HG02938 (cell line): Measurements from ENCODE around the gene B3GNT5.

Source experiments
- ATAC-seq: cut with Tn5 transposase; IDR thresholded peaks from one replicate; pipeline ENCODE4 v1.9.1; 2021; ENCODE audit warnings: mild to moderate bottlenecking, moderate library complexity; ENCODE audit not compliant: unreplicated experiment

B3GNT5 gene

GRCh38 chr3:183264268-183264667 is 11.2 kb downstream of the B3GNT5 start:
- ATAC-seq, result no peak

DNA sequence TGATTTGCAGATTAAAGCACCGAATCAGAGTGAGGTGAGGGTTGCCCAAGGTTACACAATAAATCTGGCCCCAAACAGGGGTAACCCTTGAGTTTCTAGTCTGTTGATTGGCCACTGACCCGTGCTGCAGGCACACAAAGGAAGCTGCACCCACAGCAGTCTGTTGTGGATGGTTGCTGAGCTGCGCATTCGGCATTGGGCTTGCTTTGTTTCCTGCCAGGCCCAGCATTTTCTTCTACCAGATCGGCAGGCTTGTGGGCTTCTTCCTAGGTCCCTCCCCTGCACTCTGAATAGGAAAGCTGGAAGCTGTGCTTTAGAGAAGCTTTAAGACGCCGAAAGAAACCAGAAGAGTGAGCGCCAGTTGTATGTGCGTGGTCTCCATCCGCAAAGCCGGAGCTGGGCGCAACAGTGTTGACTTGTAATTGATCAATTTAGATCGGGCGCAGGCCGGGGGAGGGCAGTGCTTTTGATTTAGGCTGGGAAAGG is 12.1 kb downstream of the B3GNT5 start:
- no peak for ATAC-seq

DNA sequence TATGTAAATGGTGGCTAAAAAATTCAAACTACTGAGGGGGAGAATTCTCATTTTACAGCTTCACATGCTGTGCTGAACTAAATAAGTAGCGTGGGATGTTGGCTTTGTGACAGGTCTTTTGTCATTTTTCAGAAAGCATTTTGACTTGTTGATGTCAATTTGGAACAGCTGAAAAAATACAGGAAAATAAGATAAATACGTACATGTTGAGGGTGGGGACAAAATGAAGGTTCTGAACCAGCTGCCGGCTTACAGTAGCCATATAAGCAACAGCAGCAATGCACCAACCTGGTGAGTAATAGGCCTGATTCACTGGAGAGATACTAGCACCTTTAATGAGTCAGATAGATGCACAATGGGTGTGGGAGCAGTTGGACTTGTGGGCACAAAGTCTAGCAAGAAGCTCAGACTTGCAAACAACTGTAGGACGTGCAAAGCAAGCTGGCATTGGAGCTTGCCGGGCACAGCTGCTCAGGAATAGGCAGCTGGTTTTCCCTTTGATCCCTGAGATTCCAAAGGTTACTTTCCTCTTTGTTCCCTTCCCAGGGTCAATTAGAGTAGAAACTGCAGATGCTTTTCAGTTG is 12.9 kb downstream of the B3GNT5 start:
- ATAC-seq, result no peak

DNA sequence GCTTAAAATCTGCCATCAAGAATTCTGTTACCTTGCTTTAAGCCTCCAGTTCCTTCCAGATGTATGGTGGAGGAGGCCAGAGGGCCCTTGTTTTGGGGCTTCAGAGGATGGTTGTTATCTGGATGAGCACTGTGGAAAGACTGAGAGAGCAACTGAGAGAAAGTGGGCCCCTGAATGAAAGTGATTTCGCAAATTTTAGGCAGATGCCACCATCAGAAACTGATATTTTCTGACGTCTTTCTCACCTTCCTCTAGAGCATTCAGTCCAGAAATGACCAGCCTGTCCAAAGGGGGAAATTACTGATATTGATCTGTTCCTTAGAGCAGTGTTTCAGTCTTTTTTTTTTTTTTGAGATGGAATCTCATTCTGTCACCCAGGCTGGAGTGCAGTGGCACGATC is 13.4 kb downstream of the B3GNT5 start:
- no peak for ATAC-seq

- no peak for ATAC-seq
Measured at GRCh38 chr3:183267140-183267539, 14.1 kb downstream of the B3GNT5 start.

GRCh38 chr3:183268366-183268765 is 15.3 kb downstream of the B3GNT5 start:
- no peak for ATAC-seq

DNA sequence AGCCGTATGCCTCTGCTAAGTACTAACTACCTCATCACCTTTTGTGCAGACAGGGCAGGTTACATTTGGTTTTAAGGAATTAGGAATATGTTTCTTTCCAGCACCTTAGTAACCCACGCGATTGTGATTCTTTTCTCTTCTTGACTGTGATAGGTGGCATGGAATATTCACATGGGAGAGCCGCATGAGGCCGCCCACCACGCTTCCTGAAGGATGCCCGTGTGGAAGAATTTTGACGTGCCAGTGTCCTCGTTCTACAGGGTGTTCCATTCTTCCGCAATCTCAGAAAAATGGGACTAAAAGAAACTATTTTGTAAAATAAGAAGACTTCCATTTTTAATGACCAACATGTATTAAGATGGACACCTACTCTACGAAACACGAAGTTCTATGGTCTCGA is 16.3 kb downstream of the B3GNT5 start:
- ATAC-seq, result no peak

DNA sequence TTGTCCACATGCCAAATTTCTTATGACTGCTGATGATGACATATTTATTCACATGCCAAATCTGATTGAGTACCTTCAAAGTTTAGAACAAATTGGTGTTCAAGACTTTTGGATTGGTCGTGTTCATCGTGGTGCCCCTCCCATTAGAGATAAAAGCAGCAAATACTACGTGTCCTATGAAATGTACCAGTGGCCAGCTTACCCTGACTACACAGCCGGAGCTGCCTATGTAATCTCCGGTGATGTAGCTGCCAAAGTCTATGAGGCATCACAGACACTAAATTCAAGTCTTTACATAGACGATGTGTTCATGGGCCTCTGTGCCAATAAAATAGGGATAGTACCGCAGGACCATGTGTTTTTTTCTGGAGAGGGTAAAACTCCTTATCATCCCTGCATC is 17.3 kb downstream of the B3GNT5 start:
- no peak for ATAC-seq

- ATAC-seq, result no peak
Measured at GRCh38 chr3:183272142-183272541, 19.1 kb downstream of the B3GNT5 start.

GRCh38 chr3:183272791-183273190 is 19.7 kb downstream of the B3GNT5 start:
- no peak for ATAC-seq

DNA sequence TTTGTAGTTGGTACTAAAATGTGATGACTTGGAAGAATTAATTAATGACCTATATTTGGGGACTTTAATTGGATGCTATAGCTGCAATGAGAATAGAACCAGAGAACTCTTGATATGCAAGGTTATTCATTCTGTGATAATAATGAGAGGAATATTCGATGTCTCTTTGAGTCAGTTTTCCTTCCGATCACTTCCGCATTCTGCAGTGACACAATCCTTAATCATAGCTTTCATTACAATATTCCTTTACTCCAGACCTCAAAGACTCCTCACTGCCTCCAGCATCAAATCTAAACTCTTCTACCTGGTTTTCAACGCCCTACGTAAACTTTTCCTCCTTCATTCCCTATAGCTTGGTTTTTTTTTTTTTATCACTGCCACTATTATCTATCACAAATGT is 21.6 kb downstream of the B3GNT5 start:
- ATAC-seq, result no peak

DNA sequence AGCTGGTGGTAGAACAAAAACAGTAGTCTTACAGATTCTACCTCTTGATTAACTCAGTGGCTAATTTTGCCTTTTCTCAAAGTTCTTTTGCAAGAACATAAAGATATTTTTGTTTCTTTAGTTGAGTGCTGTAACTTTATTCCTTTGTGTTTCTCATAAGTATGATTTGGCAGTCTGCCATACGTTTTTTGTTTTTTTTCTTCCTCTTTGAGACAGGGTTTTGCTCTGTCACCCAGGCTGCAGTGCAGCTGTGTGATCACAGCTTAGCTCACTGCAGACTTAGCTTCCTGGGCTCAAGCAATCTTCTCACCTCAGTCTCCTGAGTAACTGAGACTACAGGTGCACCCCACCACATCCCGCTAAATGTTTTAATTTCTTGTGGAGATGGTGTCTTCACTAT is 22.4 kb downstream of the B3GNT5 start:
- ATAC-seq, result no peak

DNA sequence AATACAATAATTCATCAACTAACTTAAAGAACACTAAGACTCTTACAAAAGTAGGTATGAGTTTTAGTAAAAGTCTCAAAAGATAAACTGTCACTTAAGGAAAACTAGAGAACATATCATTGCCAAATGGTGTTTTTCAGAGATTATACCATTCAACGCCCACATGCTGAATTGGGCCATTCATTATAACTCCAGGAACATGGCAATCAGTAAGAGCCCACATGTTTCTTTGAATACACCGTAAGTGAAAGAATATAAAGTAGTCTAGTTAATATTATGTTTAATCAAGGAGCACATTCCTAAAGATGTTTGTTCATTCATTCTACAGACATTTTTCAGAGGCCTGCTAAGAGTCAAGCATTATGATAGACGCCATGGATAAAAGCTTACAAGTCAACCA is 22.9 kb downstream of the B3GNT5 start:
- no peak for ATAC-seq

DNA sequence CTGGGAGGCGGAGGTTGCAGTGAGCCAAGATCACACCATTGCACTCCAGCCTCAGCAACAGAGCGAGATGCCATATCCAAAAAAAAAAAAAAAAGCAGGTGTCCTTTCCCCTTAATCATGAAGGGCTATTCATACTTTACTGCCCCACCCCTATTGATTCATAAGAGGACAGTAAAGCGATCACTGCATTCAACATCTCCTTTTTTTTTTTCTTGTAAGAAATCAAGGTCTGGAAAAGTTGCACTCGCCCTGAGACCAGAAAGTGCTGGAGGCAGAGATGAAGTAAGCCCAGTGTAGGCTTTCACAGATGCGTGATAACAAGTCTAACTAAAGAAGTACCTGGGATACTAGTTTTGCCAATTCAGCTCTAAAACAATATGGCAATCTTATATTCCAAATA is 24.2 kb downstream of the B3GNT5 start:
- no peak for ATAC-seq

DNA sequence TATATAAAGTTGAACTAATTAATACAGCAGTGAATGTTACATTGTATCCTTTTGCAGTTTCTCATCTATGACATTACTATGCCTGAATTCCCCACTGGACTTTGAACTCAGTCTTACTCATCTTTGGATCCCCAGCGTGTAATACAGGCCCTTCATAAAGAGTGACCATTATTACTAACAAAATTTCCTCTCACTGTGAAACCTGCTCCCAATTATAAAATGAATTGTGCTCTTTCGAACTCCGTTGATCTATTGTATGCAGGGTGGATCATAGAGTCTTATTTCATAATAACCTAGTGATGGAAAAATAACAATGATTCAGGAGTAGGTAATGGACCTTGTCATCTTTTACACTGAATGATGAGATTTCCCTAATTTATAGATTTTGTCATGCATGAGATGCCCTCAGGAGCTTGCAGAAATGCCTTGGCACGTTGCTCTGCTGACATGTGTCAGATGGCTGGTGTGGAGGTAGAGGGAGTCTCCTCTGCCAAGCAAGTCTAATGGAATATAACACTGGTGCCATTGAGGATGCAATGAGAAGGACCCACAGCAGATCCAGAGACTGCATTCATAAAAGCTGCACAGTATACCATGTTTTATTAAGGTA is 25.5 kb downstream of the B3GNT5 start:
- no peak for ATAC-seq

- ATAC-seq, result no peak
Measured at GRCh38 chr3:183279371-183279770, 26.3 kb downstream of the B3GNT5 start.

- no peak for ATAC-seq
Measured at GRCh38 chr3:183281126-183281797, 28.2 kb downstream of the B3GNT5 start.

GRCh38 chr3:183283886-183284285 is 30.8 kb downstream of the B3GNT5 start:
- ATAC-seq, result no peak

- ATAC-seq, result no peak
Measured at GRCh38 chr3:183284570-183284969, 31.5 kb downstream of the B3GNT5 start.

GRCh38 chr3:183285318-183285717 is 32.3 kb downstream of the B3GNT5 start:
- no peak for ATAC-seq

GRCh38 chr3:183285828-183286457 is 32.9 kb downstream of the B3GNT5 start:
- peak; percentile 97 for ATAC-seq
